Stomach (tissue), 9 donors: ENCODE data around the gene NXPE3. TPM values are rescaled to one million over a fixed set of nuclear protein-coding genes. Genes with fewer than 3 reads are reported as not detected.

Experiments
- DNase-seq, 2 donors: peaks; one replicate each; pipeline versions ENCODE4 v3.0.0 to v3.0.0-alpha.2; 2013 to 2019
- H3K27ac ChIP-seq, 5 donors: fragments of 200-600 bp in 4 of 5; sonication (generic) in 4 of 5; one replicate each; pipeline ENCODE4 v1.5.1; 2013 to 2019; ENCODE audit warnings: mild to moderate bottlenecking in 1 of 5, moderate library complexity in 1 of 5
- H3K27me3 ChIP-seq, 3 donors: fragments of 200-600 bp; sonication (generic); one replicate each; pipeline ENCODE4 v1.5.1; 2017 to 2019; ENCODE audit warnings: mixed run types in 1 of 3
- H3K36me3 ChIP-seq, 4 donors: fragments of 200-600 bp; sonication (generic); 1 replicate in 3 of 4; 2 replicates in 1 of 4; pipeline ENCODE4 v1.5.1; 2016 to 2019
- H3K4me1 ChIP-seq, 4 donors: fragments of 200-600 bp; sonication (generic); one replicate each; pipeline ENCODE4 v1.5.1; 2016 to 2019
- H3K4me3 ChIP-seq, 4 donors: fragments of 200-600 bp; sonication (generic) in 3 of 4; one replicate each; pipeline ENCODE4 v1.5.1; 2016 to 2019; ENCODE audit warnings: mild to moderate bottlenecking in 1 of 4
- H3K9me3 ChIP-seq, 4 donors: fragments of 200-600 bp; sonication (generic); one replicate each; pipeline ENCODE4 v1.5.1; 2016 to 2019
- CTCF ChIP-seq, 7 experiments: fragments of 450-650 bp in 4 of 7; fragments of 200-600 bp in 3 of 7; sonication (generic) in 3 of 7; IDR thresholded peaks; one replicate each; pipeline ENCODE4 v1.5.1; 2016 to 2019; ENCODE audit warnings: antibody characterized with exemption in 7 of 7, control low read depth in 2 of 7, mild to moderate bottlenecking in 1 of 7
- EP300 ChIP-seq: sonication (generic); formaldehyde crosslinking; IDR thresholded peaks from one replicate; pipeline ENCODE4 v1.6.1; 2017; ENCODE audit warnings: antibody characterized with exemption
- POLR2A ChIP-seq, 4 donors: fragments of 450-650 bp; IDR thresholded peaks; one replicate each; pipeline ENCODE4 v1.6.1; 2016; ENCODE audit warnings: antibody characterized with exemption in 4 of 4, control low read depth in 2 of 4, mild to moderate bottlenecking in 1 of 4, moderate library complexity in 1 of 4
- POLR2AphosphoS5 ChIP-seq, 3 donors: sonication (generic); formaldehyde crosslinking; IDR thresholded peaks; one replicate each; pipeline ENCODE4 v1.6.1; 2016; ENCODE audit warnings: antibody characterized with exemption in 3 of 3
- WGBS, 5 donors: extraction: QIAGEN DNeasy Blood & Tissue Kit in 3 of 5; methylation state at CpG; one replicate each; pipeline versions ENCODE4 v1.1.5 to v1.1.7; 2013 to 2018; 5-methylcytosine and 5-hydroxymethylcytosine counted together
- intact Hi-C: fragments of 100-400 bp; cut with DNase I; formaldehyde crosslinking; loops from one replicate; pipeline ENCODE4 v1.15.1; 2023; ENCODE audit warnings: low total_unique reads
- polyA plus RNA-seq, 3 donors: library from polyadenylated mRNA; stranded (reverse); fragments of 200-250 nt; gene quantifications; one replicate each; pipeline ENCODE4 v1.2.3, GENCODE V29; 2013
- total RNA-seq, 5 donors: library from RNA; depleted of rRNA; stranded (reverse); fragments of >200 nt; gene quantifications; one replicate each; pipeline versions ENCODE4 v1.1.0 to v1.2.3, GENCODE V29; 2014 to 2016
- donor health status: healthy with polysubstance abuse.
- donor health status: Bipolar disorder and iron deficiency.
- donor health status: healthy.

NXPE3 gene
- total and polyA plus RNA-seq, 8 donors = 0.58 to 43.2 (median 6.0) TPM

DNA sequence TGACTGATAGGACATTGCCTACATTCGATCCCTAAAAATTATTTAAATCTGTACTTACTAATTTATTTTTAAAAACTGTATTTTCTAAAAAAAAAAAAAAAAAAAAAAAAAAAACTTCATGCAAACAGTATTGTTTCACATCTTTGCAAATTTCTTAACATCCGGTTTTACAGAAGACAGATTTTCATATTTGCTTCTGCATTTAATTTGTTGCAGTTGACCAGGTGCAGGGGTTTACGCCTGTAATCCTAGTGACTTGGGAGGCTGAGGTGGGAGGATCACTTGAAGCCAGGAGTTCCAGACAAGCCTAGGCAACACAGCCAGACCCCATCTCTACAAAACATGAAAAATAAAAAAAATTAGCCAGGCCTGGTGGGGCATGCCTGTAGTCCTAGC, 63.9 kb downstream of the NXPE3 start:
- H3K4me3 ChIP-seq = no peak overlapping the region
- intact Hi-C loops = no loop called here
- no peaks in the 10 kb centered on the region for H3K36me3 ChIP-seq
- H3K27me3 ChIP-seq = no peaks in the 10 kb centered on the region
- WGBS, 5 donors = 78 to 96% (median 93%) methylated on average over 3 of the region's 3 CpGs
- no peaks in the 10 kb centered on the region for H3K9me3 ChIP-seq
- no peak overlapping the region for H3K27ac ChIP-seq
- TF ChIP-seq EP300 (no peak), CTCF (IDR thresholded peaks at IDR 0.05) (no peak), POLR2AphosphoS5 (IDR thresholded peaks at IDR 0.05) (no peak), POLR2A (IDR thresholded peaks at IDR 0.05) (no peak)
- H3K4me1 ChIP-seq = peaks cover 8 to 30% (median 20%) of the 10 kb centered on the region in 4 donors
- DNase-seq = no peak

DNA sequence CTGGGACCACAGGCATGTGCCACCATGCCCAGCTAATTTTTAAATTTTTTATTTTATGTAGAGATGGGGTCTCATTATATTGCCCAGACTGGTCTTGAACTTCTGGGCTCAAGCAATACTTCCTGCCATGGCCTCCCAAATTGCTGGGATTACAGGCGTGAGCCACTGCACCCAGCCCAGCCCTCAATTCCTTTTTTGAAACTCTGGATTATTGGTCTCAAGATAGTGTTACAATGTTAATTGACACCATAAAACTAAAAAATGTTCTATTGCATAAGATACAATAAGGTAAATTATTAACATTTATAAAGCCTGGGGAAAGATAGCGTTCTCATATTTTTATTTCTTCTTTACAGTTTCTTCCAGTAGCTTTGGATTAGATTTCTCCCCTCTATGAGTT, 66.4 kb downstream of the NXPE3 start:
- H3K9me3 ChIP-seq = no peaks in the 10 kb centered on the region
- H3K4me3 ChIP-seq = no peak overlapping the region
- no peaks in the 10 kb centered on the region for H3K27me3 ChIP-seq
- intact Hi-C loops = no loop called here
- H3K27ac ChIP-seq = no peak overlapping the region
- TF ChIP-seq POLR2A (IDR thresholded peaks at IDR 0.05) (no peak), CTCF (IDR thresholded peaks at IDR 0.05) (no peak), EP300 (no peak), POLR2AphosphoS5 (IDR thresholded peaks at IDR 0.05) (no peak)
- no peaks in the 10 kb centered on the region for H3K36me3 ChIP-seq
- no peak for DNase-seq
- WGBS, 5 donors = 78 to 96% (median 91%) methylated on average over 2 of the region's 2 CpGs
- peaks cover 12 to 21% (median 20%) of the 10 kb centered on the region in 4 donors for H3K4me1 ChIP-seq

DNA sequence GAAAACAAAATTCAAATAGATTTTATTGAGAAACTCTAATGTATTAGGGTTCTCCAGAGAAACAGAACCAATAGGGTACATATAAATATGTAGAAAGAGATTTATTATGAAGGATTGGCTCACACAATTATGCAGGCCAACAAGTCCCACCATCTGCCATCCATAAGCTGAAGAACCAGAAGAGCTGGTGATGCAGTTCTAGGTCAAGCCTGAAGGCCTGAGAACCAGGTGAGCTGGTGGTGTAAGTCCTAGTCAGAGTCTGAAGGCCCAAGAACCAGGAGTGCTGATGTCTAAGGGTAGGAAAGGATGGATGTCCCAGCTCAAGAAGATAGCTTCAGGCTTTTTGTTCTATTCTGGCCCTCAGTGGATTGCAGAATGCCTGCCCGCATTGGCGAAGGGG, 67.7 kb downstream of the NXPE3 start:
- DNase-seq = no peak
- no peak for TF ChIP-seq EP300
- TF ChIP-seq CTCF (IDR thresholded peaks at IDR 0.05) = no peak
- no peak for TF ChIP-seq POLR2AphosphoS5 (IDR thresholded peaks at IDR 0.05)
- no peak for TF ChIP-seq POLR2A (IDR thresholded peaks at IDR 0.05)
- Histone ChIP-seq H3K27ac (peak overlapping the region in 2 of 5 donors; percentile 96 to 100), H3K4me1 (peaks cover 12 to 27% (median 20%) of the 10 kb centered on the region in 4 donors), H3K4me3 (no peak overlapping the region), H3K36me3 (peaks cover 0 to 2% (median under 1%) of the 10 kb centered on the region in 4 donors), H3K27me3 (no peaks in the 10 kb centered on the region), H3K9me3 (no peaks in the 10 kb centered on the region)
- intact Hi-C loops = no loop called here
- 92 to 96% (median 96%) methylated on average over 2 of the region's 2 CpGs for WGBS, 5 donors

GRCh38 chr3:101847328-101847727, 68.3 kb downstream of the NXPE3 start:
- no peaks in the 10 kb centered on the region for H3K9me3 ChIP-seq
- peaks cover 12 to 33% (median 23%) of the 10 kb centered on the region in 4 donors for H3K4me1 ChIP-seq
- intact Hi-C loops = no loop called here
- peak overlapping the region in 4 of 5 donors; percentile 96 to 100 (median 100) for H3K27ac ChIP-seq
- H3K27me3 ChIP-seq = no peaks in the 10 kb centered on the region
- no peak for TF ChIP-seq POLR2A (IDR thresholded peaks at IDR 0.05)
- H3K4me3 ChIP-seq = no peak overlapping the region
- no peak for DNase-seq
- peaks cover 0 to 8% (median 7%) of the 10 kb centered on the region in 4 donors for H3K36me3 ChIP-seq
- WGBS, 5 donors = 34 to 47% (median 39%) methylated on average over 3 of the region's 3 CpGs

DNA sequence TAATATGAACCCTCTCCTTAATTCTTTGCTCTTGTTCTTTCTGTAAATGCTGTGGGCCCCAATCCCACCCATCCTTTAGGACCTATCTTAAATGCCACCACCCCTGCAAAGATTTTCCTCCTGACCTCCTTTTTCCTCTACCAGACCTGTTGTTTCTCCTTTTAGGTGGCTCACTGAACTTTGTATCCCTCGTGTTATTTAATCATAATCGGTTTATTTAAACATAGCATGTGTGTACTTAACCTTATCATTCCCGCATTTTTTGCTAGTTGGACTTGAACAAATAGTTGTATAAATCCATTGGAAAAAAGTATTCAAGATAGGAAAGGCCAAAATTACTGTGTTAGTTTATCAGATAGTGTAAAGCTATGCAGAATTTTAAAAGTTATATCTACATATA, 69.3 kb downstream of the NXPE3 start:
- 15 to 35% (median 24%) methylated on average over 3 of the region's 3 CpGs for WGBS, 5 donors
- Histone ChIP-seq H3K27me3 (no peaks in the 10 kb centered on the region), H3K36me3 (peaks cover 9 to 18% (median 16%) of the 10 kb centered on the region in 4 donors), H3K27ac (peak overlapping the region; percentile 71 to 100 (median 100)), H3K4me3 (peak overlapping the region; percentile 62 to 97 (median 84)), H3K4me1 (peaks cover 16 to 43% (median 32%) of the 10 kb centered on the region in 4 donors), H3K9me3 (no peaks in the 10 kb centered on the region)
- DNase-seq = peak in 1 of 2 donors; percentile 81
- intact Hi-C loops = no loop called here
- TF ChIP-seq POLR2AphosphoS5 (IDR thresholded peaks at IDR 0.05) = peak in 2 of 3 donors; percentile 20 to 40
- TF ChIP-seq EP300 = no peak
